Neural cell (in vitro differentiated cells): ENCODE data around the gene SPINK8.

Experiments used
- MXI1 ChIP-seq: fragments of 450-650 bp; conservative IDR thresholded peaks from 2 replicates; pipeline ENCODE4 v1.6.1; 2014; ENCODE audit warnings: antibody characterized with exemption, mild to moderate bottlenecking; ENCODE audit not compliant: poor library complexity, severe bottlenecking
- SMC3 ChIP-seq: fragments of 450-650 bp; conservative IDR thresholded peaks from 2 replicates; pipeline ENCODE4 v1.6.1; 2014; ENCODE audit warnings: antibody characterized with exemption, mild to moderate bottlenecking, moderate library complexity; ENCODE audit not compliant: poor library complexity
- TAF1 ChIP-seq: IDR thresholded peaks from 2 replicates; pipeline ENCODE4 v1.6.1; 2012; ENCODE audit warnings: low read depth
- TF ChIP-seq, protein P1 (sequence below): fragments of 450-650 bp; IDR thresholded peaks from 2 replicates; pipeline ENCODE4 v1.5.1; 2014; ENCODE audit warnings: antibody characterized with exemption, mild to moderate bottlenecking, moderate library complexity; ENCODE audit not compliant: poor library complexity, severe bottlenecking
- TF ChIP-seq, protein P2 (sequence below): IDR thresholded peaks from 2 replicates; pipeline ENCODE4 v1.6.1; 2012; ENCODE audit warnings: borderline replicate concordance

DNA sequence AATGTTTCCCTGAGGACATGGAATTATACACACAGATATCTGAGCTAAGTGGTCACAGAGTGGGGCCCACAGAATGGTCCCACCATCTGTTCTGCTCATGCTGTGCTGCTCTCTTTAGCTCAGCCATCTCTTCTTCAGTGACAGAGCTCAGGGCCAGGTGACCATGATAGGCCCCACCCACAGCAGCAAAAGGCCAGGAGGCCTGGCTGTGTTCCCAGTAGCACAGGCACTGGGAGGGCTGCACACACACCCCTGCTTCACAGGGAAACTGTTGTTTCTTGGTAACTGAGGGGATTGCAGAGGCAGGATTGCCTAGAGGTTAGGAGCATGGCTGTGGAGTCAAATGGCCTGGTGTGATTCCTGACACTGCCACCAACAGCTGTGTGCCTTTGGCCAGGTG is 33.7 kb upstream of the SPINK8 start:
- TF ChIP-seq TAF1 (no peak), MXI1 (no peak), SMC3 (no peak)
- TF ChIP-seq, protein P1, sequence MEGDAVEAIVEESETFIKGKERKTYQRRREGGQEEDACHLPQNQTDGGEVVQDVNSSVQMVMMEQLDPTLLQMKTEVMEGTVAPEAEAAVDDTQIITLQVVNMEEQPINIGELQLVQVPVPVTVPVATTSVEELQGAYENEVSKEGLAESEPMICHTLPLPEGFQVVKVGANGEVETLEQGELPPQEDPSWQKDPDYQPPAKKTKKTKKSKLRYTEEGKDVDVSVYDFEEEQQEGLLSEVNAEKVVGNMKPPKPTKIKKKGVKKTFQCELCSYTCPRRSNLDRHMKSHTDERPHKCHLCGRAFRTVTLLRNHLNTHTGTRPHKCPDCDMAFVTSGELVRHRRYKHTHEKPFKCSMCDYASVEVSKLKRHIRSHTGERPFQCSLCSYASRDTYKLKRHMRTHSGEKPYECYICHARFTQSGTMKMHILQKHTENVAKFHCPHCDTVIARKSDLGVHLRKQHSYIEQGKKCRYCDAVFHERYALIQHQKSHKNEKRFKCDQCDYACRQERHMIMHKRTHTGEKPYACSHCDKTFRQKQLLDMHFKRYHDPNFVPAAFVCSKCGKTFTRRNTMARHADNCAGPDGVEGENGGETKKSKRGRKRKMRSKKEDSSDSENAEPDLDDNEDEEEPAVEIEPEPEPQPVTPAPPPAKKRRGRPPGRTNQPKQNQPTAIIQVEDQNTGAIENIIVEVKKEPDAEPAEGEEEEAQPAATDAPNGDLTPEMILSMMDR: no peak
- TF ChIP-seq, protein P2, sequence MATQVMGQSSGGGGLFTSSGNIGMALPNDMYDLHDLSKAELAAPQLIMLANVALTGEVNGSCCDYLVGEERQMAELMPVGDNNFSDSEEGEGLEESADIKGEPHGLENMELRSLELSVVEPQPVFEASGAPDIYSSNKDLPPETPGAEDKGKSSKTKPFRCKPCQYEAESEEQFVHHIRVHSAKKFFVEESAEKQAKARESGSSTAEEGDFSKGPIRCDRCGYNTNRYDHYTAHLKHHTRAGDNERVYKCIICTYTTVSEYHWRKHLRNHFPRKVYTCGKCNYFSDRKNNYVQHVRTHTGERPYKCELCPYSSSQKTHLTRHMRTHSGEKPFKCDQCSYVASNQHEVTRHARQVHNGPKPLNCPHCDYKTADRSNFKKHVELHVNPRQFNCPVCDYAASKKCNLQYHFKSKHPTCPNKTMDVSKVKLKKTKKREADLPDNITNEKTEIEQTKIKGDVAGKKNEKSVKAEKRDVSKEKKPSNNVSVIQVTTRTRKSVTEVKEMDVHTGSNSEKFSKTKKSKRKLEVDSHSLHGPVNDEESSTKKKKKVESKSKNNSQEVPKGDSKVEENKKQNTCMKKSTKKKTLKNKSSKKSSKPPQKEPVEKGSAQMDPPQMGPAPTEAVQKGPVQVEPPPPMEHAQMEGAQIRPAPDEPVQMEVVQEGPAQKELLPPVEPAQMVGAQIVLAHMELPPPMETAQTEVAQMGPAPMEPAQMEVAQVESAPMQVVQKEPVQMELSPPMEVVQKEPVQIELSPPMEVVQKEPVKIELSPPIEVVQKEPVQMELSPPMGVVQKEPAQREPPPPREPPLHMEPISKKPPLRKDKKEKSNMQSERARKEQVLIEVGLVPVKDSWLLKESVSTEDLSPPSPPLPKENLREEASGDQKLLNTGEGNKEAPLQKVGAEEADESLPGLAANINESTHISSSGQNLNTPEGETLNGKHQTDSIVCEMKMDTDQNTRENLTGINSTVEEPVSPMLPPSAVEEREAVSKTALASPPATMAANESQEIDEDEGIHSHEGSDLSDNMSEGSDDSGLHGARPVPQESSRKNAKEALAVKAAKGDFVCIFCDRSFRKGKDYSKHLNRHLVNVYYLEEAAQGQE: no peak
